ENCODE measurements around the gene DPEP3. TPM values are rescaled to one million over a fixed set of nuclear protein-coding genes. Genes with fewer than 3 reads are reported as not detected.

DPEP3 gene
- polyA plus RNA-seq, 3 donors: 0.20 to 1.8 (median 0.25) TPM

- TF ChIP-seq CTCF (IDR thresholded peaks at IDR 0.05): no peak
Measured at GRCh38 chr16:67968400-67969253, 11.7 kb downstream of the DPEP3 start, which contains the start of gene SLC12A4. Gene SLC12A4 (minus strand): TSS chr16:67968637. CDS start chr16:67968553, 84 bp downstream.

GRCh38 chr16:67967958-67968399 lies 12.3 kb downstream of the DPEP3 start:
- peak overlapping the region; percentile 90 for H3K4me2 ChIP-seq (replicated peaks; ENCODE audit: extremely low read depth, low read length, poor library complexity, severe bottlenecking)
- peak in 2 of 3 donors; percentile 32 to 39 for DNase-seq
- peak overlapping the region; percentile 61 to 89 (median 78) for H3K27ac Mint-ChIP-seq
- H3K79me2 ChIP-seq (ENCODE audit: insufficient read depth, low read length): peaks cover 23% of the 10 kb centered on the region
- peaks cover 3 to 13% of the 10 kb centered on the region in 2 donors for H3K36me3 Mint-ChIP-seq
- no peaks in the 10 kb centered on the region for H3K9me3 Mint-ChIP-seq
- peak overlapping the region; percentile 79 for H3K9ac ChIP-seq (ENCODE audit: insufficient read depth, low read length, poor library complexity, severe bottlenecking)
- no peak for TF ChIP-seq CTCF (IDR thresholded peaks at IDR 0.05)
- peaks cover 47% of the 10 kb centered on the region for H4K20me1 ChIP-seq (ENCODE audit: insufficient read depth, low read length)
- under 1% methylated on average over 42 of the region's 45 CpGs for WGBS (ENCODE audit: insufficient coverage)
- peak overlapping the region; percentile 83 to 91 (median 91) for H3K4me3 ChIP-seq (replicated peaks in 1 of 3; ENCODE audit: low read depth in 2 of 3, low read length in 3 of 3)
- H3K27me3 Mint-ChIP-seq (ENCODE audit: low read depth in 3 of 3): peaks cover 2 to 6% (median 6%) of the 10 kb centered on the region in 3 donors
- H3K36me3 ChIP-seq (replicated peaks in 1 of 2; ENCODE audit: control insufficient read depth in 1 of 2, insufficient read depth in 2 of 2, low read length in 2 of 2): peaks cover 0 to 10% of the 10 kb centered on the region in 2 donors
- H2AFZ ChIP-seq (ENCODE audit: insufficient read depth, low read depth, low read length, poor library complexity, severe bottlenecking): peak overlapping the region; percentile 93
- peak overlapping the region in 1 of 2 donors; percentile 63 for H3K27ac ChIP-seq (ENCODE audit: low read depth in 1 of 2, low read length in 2 of 2)
- H3K9me3 ChIP-seq (replicated peaks in 1 of 2; ENCODE audit: control insufficient read depth in 1 of 2, insufficient read depth in 1 of 2, low read length in 2 of 2): no peaks in the 10 kb centered on the region
- peaks cover 26% of the 10 kb centered on the region for H3K4me1 Mint-ChIP-seq
- intact Hi-C loops (cut with micrococcal nuclease): no loop called here
- no peaks in the 10 kb centered on the region for H3K27me3 ChIP-seq (ENCODE audit: control insufficient read depth in 2 of 2, insufficient read depth in 2 of 2, low read length in 2 of 2)
- H3K4me3 Mint-ChIP-seq: peak overlapping the region; percentile 98 to 99
- H3K4me1 ChIP-seq (ENCODE audit: control insufficient read depth in 1 of 2, insufficient read depth in 2 of 2, low read length in 2 of 2): peaks cover 18 to 24% of the 10 kb centered on the region in 2 donors

More at GRCh38 chr16:67968400-67969253, 11.7 kb downstream of the DPEP3 start, which contains the start of gene SLC12A4:
- Histone ChIP-seq H3K27me3 (ENCODE audit: control insufficient read depth in 2 of 2, insufficient read depth in 2 of 2, low read length in 2 of 2) (no peaks in the 10 kb centered on the region), H3K79me2 (ENCODE audit: insufficient read depth, low read length) (peaks cover 23% of the 10 kb centered on the region), H3K9me3 (replicated peaks in 1 of 2; ENCODE audit: control insufficient read depth in 1 of 2, insufficient read depth in 1 of 2, low read length in 2 of 2) (no peaks in the 10 kb centered on the region), H3K4me1 (ENCODE audit: control insufficient read depth in 1 of 2, insufficient read depth in 2 of 2, low read length in 2 of 2) (peaks cover 18 to 24% of the 10 kb centered on the region in 2 donors), H3K4me3 (replicated peaks in 1 of 3; ENCODE audit: low read depth in 2 of 3, low read length in 3 of 3) (peak within 1 kb of the TSS; percentile 83 to 91 (median 91)), H3K36me3 (replicated peaks in 1 of 2; ENCODE audit: control insufficient read depth in 1 of 2, insufficient read depth in 2 of 2, low read length in 2 of 2) (peaks cover 0 to 3% of the 10 kb centered on the region in 2 donors), H2AFZ (ENCODE audit: insufficient read depth, low read depth, low read length, poor library complexity, severe bottlenecking) (peak within 1 kb of the TSS; percentile 93), H4K20me1 (ENCODE audit: insufficient read depth, low read length) (peaks cover 42% of the 10 kb centered on the region), H3K9ac (ENCODE audit: insufficient read depth, low read length, poor library complexity, severe bottlenecking) (peak within 1 kb of the TSS; percentile 79), H3K4me2 (replicated peaks; ENCODE audit: extremely low read depth, low read length, poor library complexity, severe bottlenecking) (peak within 1 kb of the TSS; percentile 90), H3K27ac (ENCODE audit: low read depth in 1 of 2, low read length in 2 of 2) (peak within 1 kb of the TSS in 1 of 2 donors; percentile 63)
- WGBS (ENCODE audit: insufficient coverage): under 1% methylated on average over 71 of the region's 78 CpGs
- Mint-ChIP-seq H3K36me3 (peaks cover 0 to 11% of the 10 kb centered on the region in 2 donors), H3K4me1 (peaks cover 26% of the 10 kb centered on the region), H3K4me3 (peak within 1 kb of the TSS; percentile 98 to 99), H3K9me3 (no peaks in the 10 kb centered on the region), H3K27me3 (ENCODE audit: low read depth in 3 of 3) (peaks cover 5 to 6% (median 6%) of the 10 kb centered on the region in 3 donors), H3K27ac (peak within 1 kb of the TSS; percentile 61 to 89 (median 78))
- peak in 2 of 3 donors; percentile 14 to 34 for DNase-seq
- intact Hi-C loops (cut with micrococcal nuclease): no loop called here

Data from CD14-positive monocyte (primary cell).